MCF 10A (cell line): ENCODE measurements around the gene H1-8. TPM values are rescaled to one million over a fixed set of nuclear protein-coding genes. Genes with fewer than 3 reads are reported as not detected.

Source experiments
- BruUV-seq: library from RNA; stranded (reverse); fragments of 400-500 nt; replicated peaks from 2 replicates; lab custom pipeline; 2021; lab: Mats Ljungman, UMichigan
- CTCF ChIA-PET: fragments of 300-600 bp; sonication (Branson Sonifier 250); formaldehyde crosslinking; extraction: SDS; loops from one replicate; lab custom pipeline; 2021; ENCODE audit warnings: antibody characterized with exemption, inconsistent platforms; lab: Yijun Ruan, JAX
- POLR2A ChIA-PET: fragments of 300-600, 350-650 bp; sonication (Branson Sonifier 250); formaldehyde crosslinking; extraction: SDS; loops from one replicate; lab custom pipeline; 2020; ENCODE audit warnings: antibody characterized with exemption, inconsistent platforms; lab: Yijun Ruan, JAX
- DNase-seq: peaks from one replicate; pipeline ENCODE4 v3.0.0-alpha.2; 2018; ENCODE audit not compliant: unreplicated experiment
- H3K27ac Mint-ChIP-seq: one replicate; pipeline ENCODE4 v1.8.0; 2022; ENCODE audit warnings: mild to moderate bottlenecking, low read depth, mixed read lengths; ENCODE audit not compliant: unreplicated experiment
- H3K27me3 Mint-ChIP-seq: one replicate; pipeline ENCODE4 v1.8.0; 2022; ENCODE audit warnings: mixed read lengths; ENCODE audit not compliant: insufficient read depth, unreplicated experiment
- H3K36me3 Mint-ChIP-seq: one replicate; pipeline ENCODE4 v1.8.0; 2022; ENCODE audit warnings: mild to moderate bottlenecking, moderate library complexity, mixed read lengths; ENCODE audit not compliant: insufficient read depth, unreplicated experiment
- H3K4me1 Mint-ChIP-seq: one replicate; pipeline ENCODE4 v1.8.0; 2022; ENCODE audit warnings: mixed read lengths; ENCODE audit not compliant: insufficient read depth, unreplicated experiment
- H3K4me3 Mint-ChIP-seq: one replicate; pipeline ENCODE4 v1.8.0; 2022; ENCODE audit warnings: mild to moderate bottlenecking, moderate library complexity, mixed read lengths; ENCODE audit not compliant: unreplicated experiment
- H3K9me3 Mint-ChIP-seq: one replicate; pipeline ENCODE4 v1.8.0; 2022; ENCODE audit warnings: mixed read lengths; ENCODE audit not compliant: unreplicated experiment
- intact Hi-C: fragments of 100-400 bp; cut with micrococcal nuclease; formaldehyde crosslinking; loops from 2 replicates; pipeline ENCODE4 v1.14.1; 2022
- total RNA-seq: library from RNA; stranded (reverse); gene quantifications from 2 replicates; pipeline ENCODE4 v1.2.3, GENCODE V29; 2022
- TF ChIP-seq, protein P1 (sequence below): fragments of 200-600 bp; IDR thresholded peaks from one replicate; pipeline ENCODE4 v1.8.0; 2022; ENCODE audit warnings: antibody characterized with exemption, mild to moderate bottlenecking; ENCODE audit not compliant: unreplicated experiment

Gene H1-8
- total RNA-seq, 1 experiment from 2014 or later: not detected

DNA sequence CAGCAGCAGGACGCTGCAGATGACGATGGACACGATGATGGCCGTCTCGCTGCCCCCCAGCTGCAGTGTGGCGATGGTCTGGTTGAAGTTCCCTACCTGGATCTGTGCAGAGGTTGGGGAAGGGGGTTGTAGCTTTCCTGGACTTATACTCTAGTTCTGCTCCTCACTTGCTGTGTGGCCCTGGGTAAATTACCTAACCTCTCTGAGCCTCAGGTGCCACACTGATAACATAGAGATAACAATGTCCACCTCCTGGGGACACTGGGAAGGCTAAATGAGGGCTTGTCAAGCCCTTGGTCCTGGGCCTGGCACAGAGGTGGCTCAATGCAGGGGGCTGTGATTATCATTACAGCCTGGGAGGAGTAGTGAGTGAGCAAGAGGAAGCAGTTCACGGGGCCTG lies 26.9 kb downstream of the H1-8 start:
- H3K36me3 Mint-ChIP-seq: no peaks in the 10 kb centered on the region
- POLR2A ChIA-PET: no interaction called here
- no peak overlapping the region for H3K4me3 Mint-ChIP-seq
- CTCF ChIA-PET: interaction anchor here (0.7 kb wide), 1 partner anchor 16 kb away, joined by 3 read pairs; no protein-coding TSS in a partner anchor
- intact Hi-C loops: no loop called here
- no peak overlapping the region for H3K27ac Mint-ChIP-seq
- TF ChIP-seq, protein P1, sequence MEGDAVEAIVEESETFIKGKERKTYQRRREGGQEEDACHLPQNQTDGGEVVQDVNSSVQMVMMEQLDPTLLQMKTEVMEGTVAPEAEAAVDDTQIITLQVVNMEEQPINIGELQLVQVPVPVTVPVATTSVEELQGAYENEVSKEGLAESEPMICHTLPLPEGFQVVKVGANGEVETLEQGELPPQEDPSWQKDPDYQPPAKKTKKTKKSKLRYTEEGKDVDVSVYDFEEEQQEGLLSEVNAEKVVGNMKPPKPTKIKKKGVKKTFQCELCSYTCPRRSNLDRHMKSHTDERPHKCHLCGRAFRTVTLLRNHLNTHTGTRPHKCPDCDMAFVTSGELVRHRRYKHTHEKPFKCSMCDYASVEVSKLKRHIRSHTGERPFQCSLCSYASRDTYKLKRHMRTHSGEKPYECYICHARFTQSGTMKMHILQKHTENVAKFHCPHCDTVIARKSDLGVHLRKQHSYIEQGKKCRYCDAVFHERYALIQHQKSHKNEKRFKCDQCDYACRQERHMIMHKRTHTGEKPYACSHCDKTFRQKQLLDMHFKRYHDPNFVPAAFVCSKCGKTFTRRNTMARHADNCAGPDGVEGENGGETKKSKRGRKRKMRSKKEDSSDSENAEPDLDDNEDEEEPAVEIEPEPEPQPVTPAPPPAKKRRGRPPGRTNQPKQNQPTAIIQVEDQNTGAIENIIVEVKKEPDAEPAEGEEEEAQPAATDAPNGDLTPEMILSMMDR: no peak
- DNase-seq: no peak
- BruUV-seq: no TSS peak
- H3K9me3 Mint-ChIP-seq: no peaks in the 10 kb centered on the region
- H3K4me1 Mint-ChIP-seq: no peaks in the 10 kb centered on the region
- H3K27me3 Mint-ChIP-seq: no peaks in the 10 kb centered on the region

DNA sequence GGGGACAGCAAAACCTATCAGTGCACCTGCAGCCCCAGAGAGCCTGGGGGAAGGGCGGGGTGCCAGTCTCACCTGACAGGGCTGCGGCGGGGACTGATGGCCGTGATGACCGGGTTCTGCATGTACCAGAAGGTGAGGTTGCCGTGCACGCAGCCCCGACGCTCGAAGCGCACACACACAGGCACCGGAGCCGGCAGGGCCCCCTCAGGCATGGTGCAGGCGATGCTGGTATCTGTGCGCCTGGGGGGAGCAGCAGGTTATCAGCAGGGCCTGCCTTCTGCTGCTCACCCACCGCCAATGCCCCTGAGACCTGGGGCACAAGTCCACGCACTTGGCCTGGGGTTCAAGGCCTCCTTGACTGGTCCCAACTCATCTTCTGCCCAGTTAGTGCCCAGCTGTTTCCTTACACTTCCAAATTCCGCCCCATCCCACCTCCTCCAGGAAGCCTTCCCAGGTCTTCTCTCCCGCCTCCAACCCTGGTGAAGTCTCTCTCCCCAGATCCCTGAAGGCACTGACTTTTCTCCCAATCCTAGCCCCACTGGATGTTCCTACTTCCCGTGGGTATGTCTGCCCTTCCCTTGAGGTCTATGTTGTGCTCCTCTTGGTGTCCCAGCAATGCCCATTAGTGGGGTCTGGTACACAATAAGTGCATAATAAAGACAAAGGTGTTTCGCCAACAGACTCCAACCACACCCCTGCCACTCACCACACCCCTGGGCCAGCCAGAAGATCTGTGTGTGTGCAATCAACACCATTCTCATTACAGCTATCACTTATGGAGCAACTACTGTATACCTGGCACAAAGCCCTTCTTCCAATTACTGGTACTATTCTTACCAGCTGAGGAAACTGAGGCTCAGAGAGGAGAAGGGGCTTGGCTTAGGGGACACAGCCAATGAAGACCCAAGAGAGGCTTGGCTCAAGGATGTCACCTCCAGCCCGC lies 28.9 kb downstream of the H1-8 start:
- DNase-seq: no peak
- Mint-ChIP-seq H3K27me3 (no peaks in the 10 kb centered on the region), H3K9me3 (no peaks in the 10 kb centered on the region), H3K36me3 (no peaks in the 10 kb centered on the region), H3K4me3 (no peak overlapping the region), H3K4me1 (no peaks in the 10 kb centered on the region), H3K27ac (no peak overlapping the region)
- intact Hi-C loops: no loop called here
- no TSS peak for BruUV-seq
- CTCF ChIA-PET: no interaction called here
- POLR2A ChIA-PET: no interaction called here
- TF ChIP-seq, protein P1: no peak

DNA sequence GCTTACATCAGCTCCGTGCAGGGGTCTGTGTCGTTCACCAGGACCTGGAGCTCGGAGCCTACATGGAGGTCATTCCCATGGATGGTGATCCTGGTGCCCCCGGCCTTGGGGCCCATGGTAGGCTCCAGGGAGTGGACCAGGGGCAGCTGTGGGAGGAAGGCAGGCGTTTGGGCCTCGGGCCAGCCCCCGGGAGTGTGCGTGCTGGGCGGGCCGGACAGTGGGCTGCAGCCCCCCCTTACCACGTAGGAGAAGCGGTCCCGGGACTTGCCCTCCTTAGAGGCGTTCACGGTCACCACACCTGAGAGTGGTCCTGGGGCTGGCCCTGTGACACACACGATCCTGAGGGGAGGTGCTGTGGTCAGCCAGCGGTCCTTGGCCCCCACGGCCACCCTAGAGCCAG lies 29.6 kb downstream of the H1-8 start:
- CTCF ChIA-PET: no interaction called here
- TF ChIP-seq, protein P1: no peak
- BruUV-seq: no TSS peak

DNA sequence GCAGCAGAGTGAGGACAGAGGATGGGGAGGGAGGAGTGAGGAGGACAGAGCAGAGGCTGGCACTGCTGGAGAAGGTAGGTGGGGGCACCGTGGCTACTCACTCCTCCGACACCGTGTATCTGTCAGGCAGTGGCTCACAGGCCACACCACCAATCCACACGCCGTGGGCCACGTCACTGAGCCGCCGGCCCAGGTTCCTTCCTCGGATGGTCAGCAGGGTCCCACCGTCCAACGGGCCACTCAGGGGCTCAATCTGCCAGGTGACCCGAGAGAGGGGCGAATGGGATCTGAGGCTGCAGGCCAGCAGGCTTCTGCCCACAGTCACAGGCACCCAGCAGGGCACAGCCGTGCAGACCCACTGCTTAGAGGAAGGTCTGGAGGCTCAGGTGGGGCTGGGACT lies 30.5 kb downstream of the H1-8 start:
- Mint-ChIP-seq H3K4me3 (no peak overlapping the region), H3K4me1 (no peaks in the 10 kb centered on the region), H3K27me3 (no peaks in the 10 kb centered on the region), H3K27ac (no peak overlapping the region), H3K36me3 (no peaks in the 10 kb centered on the region), H3K9me3 (no peaks in the 10 kb centered on the region)
- intact Hi-C loops: no loop called here
- ChIA-PET CTCF (interaction anchor here (0.7 kb wide), 1 partner anchor 604 kb away, joined by 4 read pairs; no protein-coding TSS in a partner anchor), POLR2A (no interaction called here)
- no TSS peak for BruUV-seq
- TF ChIP-seq, protein P1: no peak
- no peak for DNase-seq

More for the DNA sequence above, 29.6 kb downstream of the H1-8 start:
- Mint-ChIP-seq H3K27ac (no peak overlapping the region), H3K4me3 (no peak overlapping the region), H3K27me3 (no peaks in the 10 kb centered on the region), H3K36me3 (no peaks in the 10 kb centered on the region), H3K9me3 (no peaks in the 10 kb centered on the region), H3K4me1 (no peaks in the 10 kb centered on the region)
- intact Hi-C loops: no loop called here
- POLR2A ChIA-PET: no interaction called here
- no peak for DNase-seq
